Activated CD4-positive, alpha-beta T cell treated with anti-CD3 and anti-CD28 coated beads, Interleukin-2, amount 10 ng/mL, durations not matched to agents 24 days and 14 days (primary cell): ENCODE results near the gene CDK1. TPM values are rescaled to one million over a fixed set of nuclear protein-coding genes. Genes with fewer than 3 reads are reported as not detected.

Experiments
- DNase-seq: peaks from one replicate; pipeline ENCODE4 v3.0.0; 2022
- H3K27ac Mint-ChIP-seq: one replicate; pipeline ENCODE4 v1.8.0; 2022; ENCODE audit warnings: mild to moderate bottlenecking, mixed read lengths
- H3K27me3 Mint-ChIP-seq: one replicate; pipeline ENCODE4 v1.8.0; 2022; ENCODE audit warnings: mixed read lengths
- H3K36me3 Mint-ChIP-seq: one replicate; pipeline ENCODE4 v1.8.0; 2022; ENCODE audit warnings: low read depth, mild to moderate bottlenecking, mixed read lengths
- H3K4me1 Mint-ChIP-seq: one replicate; pipeline ENCODE4 v1.8.0; 2021; ENCODE audit warnings: mixed read lengths
- H3K4me3 Mint-ChIP-seq: one replicate; pipeline ENCODE4 v1.8.0; 2022; ENCODE audit warnings: mild to moderate bottlenecking, moderate library complexity, mixed read lengths
- H3K9me3 Mint-ChIP-seq: one replicate; pipeline ENCODE4 v1.8.0; 2021; ENCODE audit warnings: mixed read lengths
- intact Hi-C: fragments of 100-400 bp; cut with micrococcal nuclease; formaldehyde crosslinking; loops from one replicate; pipeline ENCODE4 v1.15.1; 2023
- total RNA-seq: library from RNA; stranded (reverse); gene quantifications from 2 replicates; pipeline ENCODE4 v1.2.3, GENCODE V29; 2022

CDK1 gene
- total RNA-seq, 1 donor from 2014 or later, result 105 TPM

GRCh38 chr10:60789340-60789739, 11.1 kb downstream of the CDK1 start:
- Mint-ChIP-seq H3K36me3 (peaks cover 73% of the 10 kb centered on the region), H3K27me3 (no peaks in the 10 kb centered on the region), H3K27ac (no peak overlapping the region), H3K4me1 (peaks cover 66% of the 10 kb centered on the region), H3K9me3 (no peaks in the 10 kb centered on the region), H3K4me3 (no peak overlapping the region)
- no peak for DNase-seq
- intact Hi-C loops, result no loop called here

- no peaks in the 10 kb centered on the region for H3K9me3 Mint-ChIP-seq
- H3K4me3 Mint-ChIP-seq, result no peak overlapping the region
- H3K36me3 Mint-ChIP-seq, result peaks cover 57% of the 10 kb centered on the region
- intact Hi-C loops, result no loop called here
- no peak overlapping the region for H3K27ac Mint-ChIP-seq
- no peaks in the 10 kb centered on the region for H3K27me3 Mint-ChIP-seq
- DNase-seq, result no peak
- peaks cover 28% of the 10 kb centered on the region for H3K4me1 Mint-ChIP-seq
Observed at GRCh38 chr10:60794953-60795352, 16.7 kb downstream of the CDK1 start.

- Mint-ChIP-seq H3K27me3 (no peaks in the 10 kb centered on the region), H3K4me1 (peaks cover 23% of the 10 kb centered on the region), H3K36me3 (peaks cover 52% of the 10 kb centered on the region), H3K9me3 (no peaks in the 10 kb centered on the region), H3K4me3 (no peak overlapping the region), H3K27ac (no peak overlapping the region)
- no peak for DNase-seq
- intact Hi-C loops, result no loop called here
Observed at GRCh38 chr10:60795465-60796202, 17.4 kb downstream of the CDK1 start.

DNA sequence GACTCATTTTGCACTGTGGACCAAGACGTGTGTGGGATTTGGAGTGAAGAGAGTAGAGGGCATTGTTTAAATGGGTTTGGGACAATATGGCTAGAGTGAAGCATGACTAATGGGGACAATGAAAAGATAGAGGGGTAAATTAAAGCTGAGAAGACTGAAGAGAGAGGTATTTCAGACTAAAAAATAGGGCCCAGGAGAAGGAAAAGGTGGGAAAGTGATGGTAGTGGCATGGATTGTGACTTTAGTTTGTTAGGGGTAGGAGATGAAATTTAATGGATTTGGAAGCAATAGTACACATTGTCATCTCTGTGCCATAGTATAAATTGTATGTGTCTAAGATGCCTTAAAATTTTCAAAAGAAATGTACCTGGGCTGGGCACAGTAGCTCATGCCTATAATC, 18.2 kb downstream of the CDK1 start:
- DNase-seq, result no peak
- intact Hi-C loops, result no loop called here

DNA sequence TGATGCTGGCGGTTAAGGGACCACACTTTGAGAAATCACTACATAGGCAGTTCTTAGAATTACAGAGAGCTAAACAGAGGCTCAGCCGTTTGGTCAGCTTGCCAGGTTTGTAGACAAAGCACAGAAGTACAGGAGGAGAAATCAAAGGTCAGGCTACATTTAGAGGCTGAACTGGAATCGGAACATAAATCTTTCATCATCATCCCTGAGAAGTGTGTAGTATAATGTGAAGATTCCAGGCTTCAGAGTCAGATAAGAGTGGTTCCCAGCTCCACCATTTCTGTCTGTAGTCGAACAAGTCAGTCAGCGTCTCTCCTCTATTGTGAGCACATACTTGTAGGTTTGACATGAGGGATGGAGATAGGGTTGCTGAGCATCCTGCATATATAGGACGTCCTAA, 18.9 kb downstream of the CDK1 start:
- Mint-ChIP-seq H3K9me3 (no peaks in the 10 kb centered on the region), H3K27ac (no peak overlapping the region), H3K36me3 (peaks cover 41% of the 10 kb centered on the region), H3K27me3 (no peaks in the 10 kb centered on the region), H3K4me3 (no peak overlapping the region), H3K4me1 (peaks cover 15% of the 10 kb centered on the region)
- DNase-seq, result no peak
- intact Hi-C loops, result no loop called here

More for the DNA sequence above, 18.2 kb downstream of the CDK1 start:
- Mint-ChIP-seq H3K4me1 (peaks cover 17% of the 10 kb centered on the region), H3K27me3 (no peaks in the 10 kb centered on the region), H3K4me3 (no peak overlapping the region), H3K27ac (no peak overlapping the region), H3K9me3 (no peaks in the 10 kb centered on the region), H3K36me3 (peaks cover 44% of the 10 kb centered on the region)

DNA sequence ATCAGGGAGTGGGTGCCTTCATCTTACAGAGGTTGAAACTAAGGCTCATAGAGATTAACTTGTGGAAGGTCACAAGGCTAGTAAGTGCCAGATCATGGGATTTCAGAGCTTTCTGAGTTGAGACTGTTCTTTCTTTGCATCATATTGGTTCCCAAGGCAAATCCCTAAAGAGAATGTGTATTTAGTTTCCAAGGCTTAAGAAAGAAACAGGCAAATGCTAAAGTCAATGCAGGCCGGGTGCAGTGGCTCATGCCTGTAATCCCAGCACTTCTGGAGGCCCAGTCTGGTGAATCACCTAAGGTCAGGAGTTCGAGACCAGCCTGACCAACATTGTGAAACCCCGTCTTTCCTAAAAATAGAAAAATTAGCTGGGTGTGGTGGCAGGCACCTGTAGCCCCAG, 19.8 kb downstream of the CDK1 start:
- intact Hi-C loops, result no loop called here
- H3K27me3 Mint-ChIP-seq, result no peaks in the 10 kb centered on the region
- H3K4me1 Mint-ChIP-seq, result peaks cover 10% of the 10 kb centered on the region
- H3K4me3 Mint-ChIP-seq, result no peak overlapping the region
- DNase-seq, result no peak
- H3K36me3 Mint-ChIP-seq, result peaks cover 33% of the 10 kb centered on the region
- H3K27ac Mint-ChIP-seq, result no peak overlapping the region
- H3K9me3 Mint-ChIP-seq, result no peaks in the 10 kb centered on the region

- no peak overlapping the region for H3K4me3 Mint-ChIP-seq
- H3K27me3 Mint-ChIP-seq, result no peaks in the 10 kb centered on the region
Observed at GRCh38 chr10:60798870-60799269, 20.6 kb downstream of the CDK1 start.

DNA sequence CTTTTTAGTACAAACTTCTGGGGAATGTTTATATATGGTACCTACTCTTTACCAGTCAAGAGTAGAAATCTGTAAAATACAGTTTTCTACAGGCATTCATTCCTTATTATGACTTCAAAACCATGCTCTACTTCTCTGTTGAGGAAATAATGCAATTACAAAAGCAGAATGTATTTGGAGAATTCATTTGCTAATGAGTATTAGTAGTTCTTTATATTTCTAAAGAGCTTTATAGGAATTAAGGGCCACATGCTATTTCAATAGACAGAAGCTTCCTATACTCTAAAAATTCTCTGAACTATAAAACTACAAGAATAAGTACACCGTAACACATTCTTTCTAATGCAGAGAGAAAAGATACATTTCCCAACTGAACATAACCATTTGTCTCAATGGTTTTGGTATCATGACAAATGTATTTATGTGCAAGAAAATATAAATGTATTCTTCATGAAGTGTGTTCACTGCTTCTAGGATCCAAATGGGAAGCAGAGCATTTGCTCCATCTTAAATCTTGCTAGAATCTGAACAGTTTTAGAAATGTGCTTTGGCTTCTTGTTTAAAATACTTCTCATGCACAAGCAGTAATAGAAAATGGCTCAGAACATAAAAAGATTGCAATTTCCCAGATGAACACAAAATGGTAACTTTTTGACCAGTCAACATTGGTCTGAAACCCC, 21.8 kb downstream of the CDK1 start:
- intact Hi-C loops, result no loop called here
- Mint-ChIP-seq H3K9me3 (no peaks in the 10 kb centered on the region), H3K27me3 (no peaks in the 10 kb centered on the region), H3K27ac (no peak overlapping the region), H3K4me3 (no peak overlapping the region), H3K4me1 (peaks cover 6% of the 10 kb centered on the region), H3K36me3 (peaks cover 27% of the 10 kb centered on the region)
- no peak for DNase-seq

More at GRCh38 chr10:60798870-60799269, 20.6 kb downstream of the CDK1 start:
- Mint-ChIP-seq H3K9me3 (no peaks in the 10 kb centered on the region), H3K36me3 (peaks cover 30% of the 10 kb centered on the region), H3K4me1 (peaks cover 10% of the 10 kb centered on the region), H3K27ac (no peak overlapping the region)
- peak; percentile 45 for DNase-seq
- intact Hi-C loops, result no loop called here

DNA sequence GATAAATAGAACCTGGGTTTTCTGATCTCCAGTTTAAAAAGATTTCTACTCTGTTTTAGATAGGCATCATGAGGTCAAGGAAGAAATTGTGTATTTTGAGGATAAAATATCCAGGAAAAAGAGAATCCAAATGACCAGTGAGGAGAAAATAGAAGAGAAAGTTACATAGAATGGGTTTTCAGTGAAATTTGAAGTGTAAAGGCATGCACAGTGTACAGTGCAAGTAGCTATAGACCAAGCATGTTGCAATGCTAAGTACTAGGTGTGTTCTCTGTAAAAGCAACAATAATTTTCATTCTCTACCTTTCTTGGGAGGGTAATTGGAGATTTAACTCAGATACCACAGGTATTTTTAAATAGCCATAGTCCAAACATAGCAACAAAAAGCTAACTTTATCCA, 22.6 kb downstream of the CDK1 start:
- no peaks in the 10 kb centered on the region for H3K9me3 Mint-ChIP-seq
- DNase-seq, result no peak
- no peak overlapping the region for H3K4me3 Mint-ChIP-seq
- peaks cover 21% of the 10 kb centered on the region for H3K36me3 Mint-ChIP-seq
- no peak overlapping the region for H3K27ac Mint-ChIP-seq
- H3K4me1 Mint-ChIP-seq, result peaks cover 6% of the 10 kb centered on the region
- no peaks in the 10 kb centered on the region for H3K27me3 Mint-ChIP-seq
- intact Hi-C loops, result no loop called here

DNA sequence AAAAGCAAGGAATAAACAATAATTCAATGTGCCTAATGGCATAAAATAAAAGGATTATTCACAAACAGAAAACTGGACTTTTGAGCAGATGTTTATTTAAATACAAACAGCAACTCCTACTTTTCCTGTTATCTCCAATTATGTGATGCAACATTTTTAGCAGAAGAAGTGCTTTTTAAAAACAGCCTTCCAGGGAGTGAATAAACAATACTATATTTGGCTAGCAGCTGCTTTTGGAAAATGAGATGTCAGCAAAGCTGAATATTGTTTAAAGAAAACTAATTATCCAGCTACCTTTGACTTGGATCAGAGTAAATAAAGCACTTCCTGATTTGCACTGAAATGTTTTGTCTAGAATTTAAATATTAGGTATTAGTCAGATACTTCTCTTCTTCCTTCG, 23.2 kb downstream of the CDK1 start:
- Mint-ChIP-seq H3K4me3 (no peak overlapping the region), H3K9me3 (no peaks in the 10 kb centered on the region), H3K36me3 (peaks cover 17% of the 10 kb centered on the region), H3K27ac (no peak overlapping the region), H3K27me3 (no peaks in the 10 kb centered on the region), H3K4me1 (peaks cover 4% of the 10 kb centered on the region)
- no peak for DNase-seq
- intact Hi-C loops, result no loop called here

GRCh38 chr10:60803433-60803832, 25.2 kb downstream of the CDK1 start:
- Mint-ChIP-seq H3K27ac (no peak overlapping the region), H3K4me3 (no peak overlapping the region), H3K36me3 (peaks cover 10% of the 10 kb centered on the region), H3K9me3 (no peaks in the 10 kb centered on the region), H3K27me3 (no peaks in the 10 kb centered on the region), H3K4me1 (peaks cover 4% of the 10 kb centered on the region)
- no peak for DNase-seq
- intact Hi-C loops, result no loop called here

DNA sequence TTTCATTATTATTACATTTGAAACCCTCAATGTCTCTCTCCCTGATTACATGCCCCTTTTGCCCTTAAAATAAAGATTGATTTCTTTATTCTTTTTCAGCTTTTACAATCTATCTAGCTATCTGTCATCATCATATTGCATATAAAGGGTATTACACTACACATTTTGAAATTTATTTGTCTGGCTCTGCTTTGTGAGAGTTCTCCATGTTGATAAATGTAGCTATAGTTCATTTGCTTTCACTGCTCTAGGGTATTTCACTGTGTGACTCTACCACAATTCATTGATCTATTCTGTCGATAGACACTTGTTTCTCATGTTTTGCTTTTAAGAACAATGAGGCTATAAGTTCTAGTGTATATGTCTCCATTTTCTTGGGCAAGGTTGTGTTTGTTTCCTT, 25.6 kb downstream of the CDK1 start:
- Mint-ChIP-seq H3K4me1 (peaks cover 4% of the 10 kb centered on the region), H3K9me3 (no peaks in the 10 kb centered on the region), H3K4me3 (no peak overlapping the region), H3K36me3 (peaks cover 8% of the 10 kb centered on the region), H3K27ac (no peak overlapping the region), H3K27me3 (no peaks in the 10 kb centered on the region)
- DNase-seq, result no peak
- intact Hi-C loops, result no loop called here

DNA sequence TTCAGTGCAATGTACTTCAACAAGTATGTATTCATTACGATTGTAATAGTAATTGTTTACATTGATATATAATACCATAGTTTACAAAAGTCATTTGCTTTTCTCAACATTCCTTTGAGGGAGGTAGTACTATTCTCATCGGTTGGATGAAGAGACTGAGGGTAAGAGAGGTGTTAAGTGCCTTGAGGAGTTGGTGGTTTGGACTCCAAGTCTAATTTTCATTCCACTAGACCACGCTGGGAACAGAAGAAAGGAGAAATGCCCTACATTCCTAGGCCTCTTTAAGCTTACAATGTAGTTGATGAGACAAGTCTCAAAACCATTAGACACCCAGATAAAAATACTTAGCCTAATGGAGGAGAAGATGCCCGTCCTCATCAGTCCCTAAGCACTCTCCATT, 28.6 kb downstream of the CDK1 start:
- no peaks in the 10 kb centered on the region for H3K27me3 Mint-ChIP-seq
- peaks cover 7% of the 10 kb centered on the region for H3K36me3 Mint-ChIP-seq
- no peak overlapping the region for H3K4me3 Mint-ChIP-seq
- H3K27ac Mint-ChIP-seq, result no peak overlapping the region
- H3K4me1 Mint-ChIP-seq, result peaks cover 2% of the 10 kb centered on the region
- H3K9me3 Mint-ChIP-seq, result no peaks in the 10 kb centered on the region
- no peak for DNase-seq
- intact Hi-C loops, result no loop called here

- H3K4me1 Mint-ChIP-seq, result peaks cover 2% of the 10 kb centered on the region
- no peak for DNase-seq
- intact Hi-C loops, result no loop called here
- no peaks in the 10 kb centered on the region for H3K9me3 Mint-ChIP-seq
- H3K27me3 Mint-ChIP-seq, result no peaks in the 10 kb centered on the region
- H3K4me3 Mint-ChIP-seq, result no peak overlapping the region
- peaks cover 7% of the 10 kb centered on the region for H3K36me3 Mint-ChIP-seq
- no peak overlapping the region for H3K27ac Mint-ChIP-seq
Observed at GRCh38 chr10:60807499-60807898, 29.2 kb downstream of the CDK1 start.
